H9 (cell line): Measurements from ENCODE around the gene ACOT11. TPM values are rescaled to one million over a fixed set of nuclear protein-coding genes. Genes with fewer than 3 reads are reported as not detected.

Source experiments
- DNase-seq: peaks from one replicate; pipeline ENCODE4 v3.0.0-alpha.2; 2017
- H2AFZ ChIP-seq: one replicate; pipeline ENCODE4 v1.6.1; 2013; ENCODE audit warnings: mild to moderate bottlenecking, low read length, control low read depth, moderate library complexity
- H2AK5ac ChIP-seq: 2 replicates; pipeline ENCODE4 v1.6.1; 2013; ENCODE audit warnings: low read length, control low read depth, mixed read lengths; ENCODE audit not compliant: insufficient read length
- H2BK120ac ChIP-seq: one replicate; pipeline ENCODE4 v1.6.1; 2013; ENCODE audit warnings: low read depth, mild to moderate bottlenecking, low read length, control low read depth, inconsistent platforms; ENCODE audit not compliant: poor library complexity, severe bottlenecking
- H2BK12ac ChIP-seq: 2 replicates; pipeline ENCODE4 v1.6.1; 2013; ENCODE audit warnings: low read length, control low read depth, mixed read lengths, low read depth; ENCODE audit not compliant: insufficient read length
- H2BK15ac ChIP-seq: 2 replicates; pipeline ENCODE4 v1.6.1; 2013; ENCODE audit warnings: low read depth, low read length, control low read depth
- H2BK20ac ChIP-seq: one replicate; pipeline ENCODE4 v1.6.1; 2013; ENCODE audit warnings: low read depth, mild to moderate bottlenecking, low read length, control low read depth, inconsistent platforms; ENCODE audit not compliant: poor library complexity, severe bottlenecking
- H2BK5ac ChIP-seq: 2 replicates; pipeline ENCODE4 v1.6.1; 2013; ENCODE audit warnings: low read length, control low read depth, mixed read lengths; ENCODE audit not compliant: insufficient read length
- H3K14ac ChIP-seq: 2 replicates; pipeline ENCODE4 v1.6.1; 2013; ENCODE audit warnings: low read length, control low read depth; ENCODE audit not compliant: insufficient read depth
- H3K18ac ChIP-seq: 2 replicates; pipeline ENCODE4 v1.6.1; 2013; ENCODE audit warnings: low read depth, mild to moderate bottlenecking, mixed read lengths, low read length, control low read depth; ENCODE audit not compliant: insufficient read length
- H3K23ac ChIP-seq: 2 replicates; pipeline ENCODE4 v1.6.1; 2013; ENCODE audit warnings: low read length, control low read depth, mixed read lengths, low read depth; ENCODE audit not compliant: insufficient read length
- H3K23me2 ChIP-seq: 2 replicates; pipeline ENCODE4 v1.6.1; 2013; ENCODE audit warnings: low read depth, mild to moderate bottlenecking, mixed read lengths, low read length, control low read depth; ENCODE audit not compliant: insufficient read length, poor library complexity, severe bottlenecking
- H3K27ac ChIP-seq: 2 replicates; pipeline ENCODE4 v1.5.1; 2013; ENCODE audit warnings: low read length, control low read depth, mixed read lengths, low read depth; ENCODE audit not compliant: insufficient read length
- H3K27me3 ChIP-seq: 2 replicates; pipeline ENCODE4 v1.6.1; 2013; ENCODE audit warnings: low read length, control low read depth, inconsistent platforms; ENCODE audit not compliant: insufficient read depth
- H3K4ac ChIP-seq: 2 replicates; pipeline ENCODE4 v1.6.1; 2013; ENCODE audit warnings: low read depth, mild to moderate bottlenecking, control low read depth, inconsistent platforms, low read length, moderate library complexity
- H3K4me1 ChIP-seq: 2 replicates; pipeline ENCODE4 v1.6.1; 2013; ENCODE audit warnings: low read length, control low read depth, inconsistent platforms; ENCODE audit not compliant: insufficient read depth
- H3K4me2 ChIP-seq: 2 replicates; pipeline ENCODE4 v1.6.1; 2013; ENCODE audit warnings: low read length, control low read depth, mixed read lengths; ENCODE audit not compliant: insufficient read length, insufficient read depth
- H3K56ac ChIP-seq: 2 replicates; pipeline ENCODE4 v1.6.1; 2013; ENCODE audit warnings: low read depth, mild to moderate bottlenecking, mixed read lengths, low read length, control low read depth; ENCODE audit not compliant: insufficient read length
- H3K79me1 ChIP-seq: 2 replicates; pipeline ENCODE4 v1.6.1; 2013; ENCODE audit warnings: low read depth, mild to moderate bottlenecking, moderate library complexity, low read length, control low read depth, inconsistent platforms; ENCODE audit not compliant: insufficient read depth, poor library complexity, severe bottlenecking
- H3K79me2 ChIP-seq: 2 replicates; pipeline ENCODE4 v1.6.1; 2013; ENCODE audit warnings: low read length, control low read depth, inconsistent platforms; ENCODE audit not compliant: insufficient read depth
- H3K9ac ChIP-seq: 2 replicates; pipeline ENCODE4 v1.6.1; 2013; ENCODE audit warnings: low read length, control low read depth, mixed read lengths; ENCODE audit not compliant: insufficient read length; ENCODE audit errors: extremely low read depth
- H3K9me3 ChIP-seq: one replicate; pipeline ENCODE4 v1.6.1; 2013; ENCODE audit warnings: low read depth, low read length, inconsistent platforms; ENCODE audit not compliant: control insufficient read depth
- H3T11ph ChIP-seq: one replicate; pipeline ENCODE4 v1.6.1; 2013; ENCODE audit warnings: mild to moderate bottlenecking, low read length, control low read depth, inconsistent platforms
- H4K20me1 ChIP-seq: one replicate; pipeline ENCODE4 v1.6.1; 2013; ENCODE audit not compliant: control insufficient read depth, insufficient read length, insufficient read depth
- H4K5ac ChIP-seq: 2 replicates; pipeline ENCODE4 v1.6.1; 2013; ENCODE audit warnings: low read depth, mild to moderate bottlenecking, mixed read lengths, low read length, control low read depth; ENCODE audit not compliant: insufficient read length
- H4K8ac ChIP-seq: replicated peaks from 2 replicates; pipeline ENCODE4 v1.6.1; 2013; ENCODE audit warnings: low read length, control low read depth, mixed read lengths, low read depth; ENCODE audit not compliant: insufficient read length
- H4K91ac ChIP-seq: 2 replicates; pipeline ENCODE4 v1.6.1; 2013; ENCODE audit warnings: low read depth, mild to moderate bottlenecking, moderate library complexity, mixed read lengths, low read length, control low read depth; ENCODE audit not compliant: insufficient read length
- H3K27ac Mint-ChIP-seq, 3 experiments: 2 replicates in 2 of 3; 3 replicates in 1 of 3; pipeline ENCODE4 v1.8.0; 2020 to 2021; ENCODE audit warnings: mixed read lengths in 3 of 3, mild to moderate bottlenecking in 1 of 3, moderate library complexity in 1 of 3
- H3K27me3 Mint-ChIP-seq: 2 replicates; pipeline ENCODE4 v1.8.0; 2021; ENCODE audit warnings: low read depth, mild to moderate bottlenecking, moderate library complexity, mixed read lengths
- H3K36me3 Mint-ChIP-seq, 3 experiments: 2 replicates in 2 of 3; 3 replicates in 1 of 3; pipeline ENCODE4 v1.8.0; 2020 to 2021; ENCODE audit warnings: low read depth in 3 of 3, mixed read lengths in 3 of 3; ENCODE audit not compliant: insufficient read depth in 1 of 3
- H3K4me1 Mint-ChIP-seq, 2 experiments: 2 replicates each; pipeline ENCODE4 v1.8.0; 2020; ENCODE audit warnings: mixed read lengths in 2 of 2
- H3K4me3 Mint-ChIP-seq, 2 experiments: 2 replicates in 1 of 2; 3 replicates in 1 of 2; pipeline ENCODE4 v1.8.0; 2020 to 2021; ENCODE audit warnings: mild to moderate bottlenecking in 2 of 2, mixed read lengths in 2 of 2, moderate library complexity in 1 of 2
- H3K9me3 Mint-ChIP-seq, 2 experiments: 2 replicates in 1 of 2; 3 replicates in 1 of 2; pipeline ENCODE4 v1.8.0; 2020; ENCODE audit warnings: mild to moderate bottlenecking in 2 of 2, mixed read lengths in 2 of 2, moderate library complexity in 1 of 2
- CTCF ChIP-seq: fragments of 200-600 bp; sonication (generic); conservative IDR thresholded peaks from 3 replicates; pipeline ENCODE4 v1.8.0; 2021; ENCODE audit warnings: antibody characterized with exemption, mild to moderate bottlenecking
- WGBS: extraction: QIAGEN DNeasy Blood & Tissue Kit; methylation state at CpG from one replicate; pipeline ENCODE4 v1.1.7; 2013; ENCODE audit warnings: missing lambda C conversion rate, low lambda C conversion rate, mixed read lengths; ENCODE audit not compliant: insufficient read length; ENCODE audit errors: extremely low coverage; 5-methylcytosine and 5-hydroxymethylcytosine counted together
- total RNA-seq: library from RNA; stranded (reverse); gene quantifications from 2 replicates; pipeline ENCODE4 v1.2.1, GENCODE V29; 2021

The ACOT11 gene
- total RNA-seq, 1 experiment from 2014 or later: 4.0 TPM

- H3K9me3 ChIP-seq: no peaks in the 10 kb centered on the region
- Mint-ChIP-seq H3K27ac (peak overlapping the region; percentile 7 to 65 (median 42); a peak in 5 of 7 replicates), H3K9me3 (no peaks in the 10 kb centered on the region; a peak in 1 of 5 replicates), H3K27me3 (peaks cover 1% of the 10 kb centered on the region; the same call in 1 of the 2 replicates), H3K4me3 (no peak overlapping the region), H3K36me3 (peaks cover 0 to 3% (median 0%) of the 10 kb centered on the region in 3 experiments; a peak in 1 of 7 replicates), H3K4me1 (peaks cover 8 to 16% of the 10 kb centered on the region in 2 experiments)
- H4K20me1 ChIP-seq: no peaks in the 10 kb centered on the region
- no peak overlapping the region for H2AK5ac ChIP-seq
- H3K23ac ChIP-seq: no peak overlapping the region
- no peak overlapping the region for H3K4ac ChIP-seq
- no peak overlapping the region for H2BK15ac ChIP-seq
- H3K27ac ChIP-seq: no peak overlapping the region
- no peak overlapping the region for H4K5ac ChIP-seq
- H3K79me2 ChIP-seq: no peaks in the 10 kb centered on the region
- no peak overlapping the region for H4K91ac ChIP-seq
- H2AFZ ChIP-seq: no peak overlapping the region
- H3K9ac ChIP-seq: no peak overlapping the region
- TF ChIP-seq CTCF: no peak
- no peak overlapping the region for H3K4me2 ChIP-seq
- H3K14ac ChIP-seq: no peak overlapping the region
- H3K27me3 ChIP-seq: no peaks in the 10 kb centered on the region
- H2BK120ac ChIP-seq: no peak overlapping the region
- no peaks in the 10 kb centered on the region; the same call in 1 of the 2 replicates for H3K4me1 ChIP-seq
- H3K18ac ChIP-seq: no peak overlapping the region
- WGBS: no CpG with 5 or more reads among the region's 3 CpGs
- no peaks in the 10 kb centered on the region for H3K79me1 ChIP-seq
- no peak overlapping the region for H4K8ac ChIP-seq
- H2BK12ac ChIP-seq: no peak overlapping the region
- H3K56ac ChIP-seq: no peak overlapping the region
- H3T11ph ChIP-seq: no peak overlapping the region
- DNase-seq: no peak
- no peak overlapping the region for H2BK5ac ChIP-seq
- no peak overlapping the region for H2BK20ac ChIP-seq
- H3K23me2 ChIP-seq: no peaks in the 10 kb centered on the region
Measured at GRCh38 chr1:54597455-54598030, 49.5 kb downstream of the ACOT11 start.
